Lung (tissue), 12 donors: ENCODE data around the gene LRRC8A. TPM values are rescaled to one million over a fixed set of nuclear protein-coding genes. Genes with fewer than 3 reads are reported as not detected.
A peak's percentile ranks its signal among the peaks of the same experiment; 100 is the strongest.

Experiments
- ATAC-seq: fragments of 200-7000 bp; cut with Tn5 transposase; one replicate; pipeline ENCODE4 v1.9.1; 2020; ENCODE audit warnings: moderate number of reproducible peaks; ENCODE audit not compliant: insufficient read depth, low FRiP score
- DNase-seq, 3 donors: peaks; one replicate each; pipeline ENCODE4 v3.0.0-alpha.2; 2013 to 2017
- H3K27ac ChIP-seq, 2 donors: one replicate each; pipeline ENCODE4 v1.5.1; 2013; ENCODE audit warnings: mild to moderate bottlenecking in 2 of 2, moderate library complexity in 2 of 2, control low read depth in 1 of 2, inconsistent platforms in 1 of 2, low read depth in 1 of 2, low read length in 1 of 2
- H3K27me3 ChIP-seq, 3 donors: one replicate each; pipeline ENCODE4 v1.5.1; 2013; ENCODE audit warnings: low read length in 2 of 3; ENCODE audit not compliant: control insufficient read depth in 3 of 3, insufficient read depth in 3 of 3
- H3K36me3 ChIP-seq, 4 donors: one replicate each; pipeline ENCODE4 v1.5.1; 2013; ENCODE audit warnings: low read length in 4 of 4, mild to moderate bottlenecking in 1 of 4, moderate library complexity in 1 of 4; ENCODE audit not compliant: control insufficient read depth in 4 of 4, insufficient read depth in 4 of 4
- H3K4me1 ChIP-seq, 5 donors: one replicate each; pipeline ENCODE4 v1.5.1; 2013; ENCODE audit warnings: low read length in 5 of 5, mild to moderate bottlenecking in 2 of 5, moderate library complexity in 1 of 5; ENCODE audit not compliant: control insufficient read depth in 5 of 5, insufficient read depth in 5 of 5
- H3K4me3 ChIP-seq: one replicate; pipeline ENCODE4 v1.5.1; 2013; ENCODE audit warnings: mild to moderate bottlenecking, control low read depth, moderate library complexity
- H3K9ac ChIP-seq, 2 donors: one replicate each; pipeline ENCODE4 v1.5.1; 2013; ENCODE audit warnings: low read length in 2 of 2, control low read depth in 1 of 2; ENCODE audit not compliant: insufficient read depth in 1 of 2
- H3K9me3 ChIP-seq, 4 donors: one replicate each; pipeline ENCODE4 v1.5.1; 2013; ENCODE audit warnings: low read length in 3 of 4, mild to moderate bottlenecking in 1 of 4, moderate library complexity in 1 of 4; ENCODE audit not compliant: control insufficient read depth in 4 of 4, insufficient read depth in 3 of 4
- CTCF ChIP-seq: IDR thresholded peaks from 2 replicates; pipeline ENCODE4 v1.5.1; 2012; ENCODE audit warnings: mild to moderate bottlenecking; ENCODE audit errors: control extremely low read depth, extremely low read depth
- WGBS, 2 donors: extraction: QIAGEN DNeasy Blood & Tissue Kit; methylation state at CpG; one replicate each; pipeline ENCODE4 v1.1.7; 2013; 5-methylcytosine and 5-hydroxymethylcytosine counted together
- polyA plus RNA-seq, 2 donors: library from polyadenylated mRNA; stranded (reverse); fragments of 200-250 nt; gene quantifications; one replicate each; pipeline ENCODE4 v1.2.1, GENCODE V29; 2013
- total RNA-seq, 2 donors: library from RNA; depleted of rRNA in 1 of 2; stranded (reverse); fragments of >200 nt in 1 of 2; gene quantifications; one replicate each; pipeline ENCODE4 v1.2.1, GENCODE V29; 2014 to 2021
- donor health status: control.
- donor health status: control.
- donor health status: Bipolar disorder and iron deficiency.
- donor health status: healthy.
- donor health status: DM: yes; HTN: yes; CAD: no.

LRRC8A gene
- total and polyA plus RNA-seq, 4 donors, result 26.6 to 66.9 (median 45.6) TPM

GRCh38 chr9:128882677-128883603 is 1.0 kb downstream of the LRRC8A start:
- Histone ChIP-seq H3K9me3 (no peaks in the 10 kb centered on the region), H3K4me1 (peaks cover 6 to 19% (median 14%) of the 10 kb centered on the region in 5 donors), H3K27ac (peak overlapping the region; percentile 88 to 99), H3K36me3 (peaks cover 5 to 17% (median 11%) of the 10 kb centered on the region in 4 donors), H3K27me3 (no peaks in the 10 kb centered on the region), H3K9ac (peak overlapping the region; percentile 72 to 92), H3K4me3 (peak overlapping the region; percentile 62)
- no peak for ATAC-seq
- peak in 2 of 3 donors; percentile 28 to 34 for DNase-seq
- 1 to 2% methylated on average over 19 of the region's 19 CpGs for WGBS, 2 donors
- no peak for TF ChIP-seq CTCF

GRCh38 chr9:128884164-128884563 is 2.2 kb downstream of the LRRC8A start:
- Histone ChIP-seq H3K4me1 (peaks cover 6 to 27% (median 11%) of the 10 kb centered on the region in 5 donors), H3K27me3 (no peaks in the 10 kb centered on the region), H3K36me3 (peaks cover 5 to 26% (median 18%) of the 10 kb centered on the region in 4 donors), H3K9ac (no peak overlapping the region), H3K4me3 (no peak overlapping the region), H3K9me3 (no peaks in the 10 kb centered on the region), H3K27ac (peak overlapping the region in 1 of 2 donors; percentile 54)
- WGBS, 2 donors, result 73 to 84% methylated on average over 2 of the region's 2 CpGs
- no peak for ATAC-seq
- no peak for TF ChIP-seq CTCF
- DNase-seq, result no peak

GRCh38 chr9:128885376-128885775 is 3.4 kb downstream of the LRRC8A start:
- Histone ChIP-seq H3K27ac (no peak overlapping the region), H3K4me3 (no peak overlapping the region), H3K4me1 (peaks cover 6 to 27% (median 11%) of the 10 kb centered on the region in 5 donors)

More at GRCh38 chr9:128885376-128885775, 3.4 kb downstream of the LRRC8A start:
- WGBS, 2 donors, result 87 to 91% methylated on average over 8 of the region's 8 CpGs
- Histone ChIP-seq H3K36me3 (peaks cover 5 to 32% (median 18%) of the 10 kb centered on the region in 4 donors), H3K27me3 (no peaks in the 10 kb centered on the region), H3K9me3 (no peaks in the 10 kb centered on the region), H3K9ac (no peak overlapping the region)
- no peak for ATAC-seq
- no peak for TF ChIP-seq CTCF
- no peak for DNase-seq
